ENCODE measurements around the gene RHBDD3.

Gene RHBDD3

GRCh38 chr22:29306175-29306834, 38.5 kb upstream of the RHBDD3 start, which contains the start of gene GAS2L1:
TSS of gene GAS2L1 (plus strand) at chr22:29306650. CDS start at chr22:29308106, 1,456 bp downstream.
- DNase-seq (ENCODE audit: low read depth in 2 of 2): no peak

- no peak for DNase-seq (ENCODE audit: low read depth in 2 of 2)
Observed at GRCh38 chr22:29305836-29306174, 38.0 kb upstream of the RHBDD3 start.

GRCh38 chr22:29302681-29303465, 35.1 kb upstream of the RHBDD3 start:
- DNase-seq (ENCODE audit: low read depth in 2 of 2): no peak

- no peak for DNase-seq (ENCODE audit: low read depth in 2 of 2)
Observed at GRCh38 chr22:29302402-29302680, 34.6 kb upstream of the RHBDD3 start.

- no peak for DNase-seq (ENCODE audit: low read depth in 2 of 2)
Observed at GRCh38 chr22:29301716-29302401, 34.1 kb upstream of the RHBDD3 start.

GRCh38 chr22:29300807-29301601, 33.2 kb upstream of the RHBDD3 start:
- no peak for DNase-seq (ENCODE audit: low read depth in 2 of 2)

- DNase-seq (ENCODE audit: low read depth in 2 of 2): no peak
Observed at GRCh38 chr22:29300467-29300806, 32.7 kb upstream of the RHBDD3 start.

GRCh38 chr22:29299136-29299900, 31.5 kb upstream of the RHBDD3 start:
- no peak for DNase-seq (ENCODE audit: low read depth in 2 of 2)

GRCh38 chr22:29298641-29299040, 30.9 kb upstream of the RHBDD3 start:
- DNase-seq (ENCODE audit: low read depth in 2 of 2): no peak

GRCh38 chr22:29292379-29292778, 24.6 kb upstream of the RHBDD3 start:
- no peak for DNase-seq (ENCODE audit: low read depth in 2 of 2)

- no peak for DNase-seq (ENCODE audit: low read depth in 2 of 2)
Observed at GRCh38 chr22:29291215-29291614, 23.4 kb upstream of the RHBDD3 start.

- no peak for DNase-seq (ENCODE audit: low read depth in 2 of 2)
Observed at GRCh38 chr22:29290061-29290460, 22.3 kb upstream of the RHBDD3 start.

- no peak for DNase-seq (ENCODE audit: low read depth in 2 of 2)
Observed at GRCh38 chr22:29288837-29289236, 21.1 kb upstream of the RHBDD3 start.

- no peak for DNase-seq (ENCODE audit: low read depth in 2 of 2)
Observed at GRCh38 chr22:29284196-29284595, 16.4 kb upstream of the RHBDD3 start.

GRCh38 chr22:29277927-29278326, 10.1 kb upstream of the RHBDD3 start:
- no peak for DNase-seq (ENCODE audit: low read depth in 2 of 2)

GRCh38 chr22:29275819-29276565, 8.2 kb upstream of the RHBDD3 start:
- DNase-seq (ENCODE audit: low read depth in 2 of 2): no peak

GRCh38 chr22:29275167-29275566, 7.4 kb upstream of the RHBDD3 start:
- no peak for DNase-seq (ENCODE audit: low read depth in 2 of 2)

GRCh38 chr22:29272624-29273023, 4.8 kb upstream of the RHBDD3 start:
- no peak for DNase-seq (ENCODE audit: low read depth in 2 of 2)

- DNase-seq (ENCODE audit: low read depth in 2 of 2): no peak
Observed at GRCh38 chr22:29270475-29271271, 2.9 kb upstream of the RHBDD3 start.
